ENCODE results near the gene METTL5. TPM values are rescaled to one million over a fixed set of nuclear protein-coding genes. Genes with fewer than 3 reads are reported as not detected.

The METTL5 gene
- total RNA-seq, 2 donors from 2014 or later, result 12.5 to 28.3 TPM

DNA sequence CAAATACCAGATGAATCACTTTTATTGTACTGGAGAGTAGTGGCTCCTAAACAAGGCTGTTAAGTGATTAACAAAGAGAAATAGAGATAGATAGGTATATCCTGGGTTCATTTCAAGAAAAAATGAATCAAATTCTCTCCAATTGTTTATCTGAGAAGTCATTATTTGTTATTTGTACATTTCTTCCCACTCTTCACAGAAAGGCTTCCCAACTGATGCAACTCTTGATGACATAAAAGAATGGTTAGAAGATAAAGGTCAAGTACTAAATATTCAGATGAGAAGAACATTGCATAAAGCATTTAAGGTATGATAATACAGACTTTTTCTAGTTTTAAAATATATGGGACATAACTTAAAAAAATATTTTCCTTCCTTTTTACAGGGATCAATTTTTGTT is 18.1 kb downstream of the METTL5 start:
- H3K36me3 ChIP-seq (replicated peaks in 1 of 2; ENCODE audit: insufficient read depth in 1 of 2, low read depth in 2 of 2), result peaks cover 5 to 29% of the 10 kb centered on the region in 2 donors
- H3K27me3 ChIP-seq, result no peaks in the 10 kb centered on the region
- H3K9me3 ChIP-seq, result no peaks in the 10 kb centered on the region
- TF ChIP-seq, protein P1, sequence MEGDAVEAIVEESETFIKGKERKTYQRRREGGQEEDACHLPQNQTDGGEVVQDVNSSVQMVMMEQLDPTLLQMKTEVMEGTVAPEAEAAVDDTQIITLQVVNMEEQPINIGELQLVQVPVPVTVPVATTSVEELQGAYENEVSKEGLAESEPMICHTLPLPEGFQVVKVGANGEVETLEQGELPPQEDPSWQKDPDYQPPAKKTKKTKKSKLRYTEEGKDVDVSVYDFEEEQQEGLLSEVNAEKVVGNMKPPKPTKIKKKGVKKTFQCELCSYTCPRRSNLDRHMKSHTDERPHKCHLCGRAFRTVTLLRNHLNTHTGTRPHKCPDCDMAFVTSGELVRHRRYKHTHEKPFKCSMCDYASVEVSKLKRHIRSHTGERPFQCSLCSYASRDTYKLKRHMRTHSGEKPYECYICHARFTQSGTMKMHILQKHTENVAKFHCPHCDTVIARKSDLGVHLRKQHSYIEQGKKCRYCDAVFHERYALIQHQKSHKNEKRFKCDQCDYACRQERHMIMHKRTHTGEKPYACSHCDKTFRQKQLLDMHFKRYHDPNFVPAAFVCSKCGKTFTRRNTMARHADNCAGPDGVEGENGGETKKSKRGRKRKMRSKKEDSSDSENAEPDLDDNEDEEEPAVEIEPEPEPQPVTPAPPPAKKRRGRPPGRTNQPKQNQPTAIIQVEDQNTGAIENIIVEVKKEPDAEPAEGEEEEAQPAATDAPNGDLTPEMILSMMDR (IDR thresholded peaks at IDR 0.05), result no peak
- TF ChIP-seq POLR2A (IDR thresholded peaks at IDR 0.05), result no peak
- no peak overlapping the region for H3K27ac ChIP-seq
- no peak for ATAC-seq
- no peak overlapping the region for H3K4me3 ChIP-seq
- no peaks in the 10 kb centered on the region for H3K4me1 ChIP-seq
- no peak for DNase-seq
- intact Hi-C loops (cut with DNase I), result no loop called here

DNA sequence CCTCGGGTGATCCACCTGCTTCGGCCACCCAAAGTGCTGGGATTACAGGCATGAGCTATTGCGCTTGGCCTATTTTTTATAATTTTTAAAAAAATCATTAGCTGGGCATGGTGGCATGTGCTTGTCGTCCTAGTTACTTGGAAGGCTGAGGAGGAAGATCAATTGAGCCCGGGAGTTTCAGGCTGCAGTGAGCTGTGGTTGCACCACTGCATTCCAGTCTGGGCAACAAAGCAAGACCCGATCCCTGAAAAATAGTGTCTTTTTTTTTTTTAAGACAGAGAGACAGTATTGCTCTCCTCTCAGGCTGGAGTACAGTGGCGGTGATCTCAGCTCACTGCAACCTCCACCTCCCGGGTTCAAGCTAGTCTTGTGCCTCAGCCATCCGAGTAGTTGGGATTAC is 21.2 kb downstream of the METTL5 start:
- Histone ChIP-seq H3K27me3 (no peaks in the 10 kb centered on the region), H3K4me3 (no peak overlapping the region), H3K9me3 (no peaks in the 10 kb centered on the region), H3K27ac (no peak overlapping the region), H3K36me3 (replicated peaks in 1 of 2; ENCODE audit: insufficient read depth in 1 of 2, low read depth in 2 of 2) (peaks cover 0 to 21% of the 10 kb centered on the region in 2 donors), H3K4me1 (peaks cover 12% of the 10 kb centered on the region)
- TF ChIP-seq POLR2A (IDR thresholded peaks at IDR 0.05), result no peak
- TF ChIP-seq, protein P1 (IDR thresholded peaks at IDR 0.05), result no peak
- intact Hi-C loops (cut with DNase I), result no loop called here
- ATAC-seq (no peak), DNase-seq (no peak)
- WGBS, 2 donors, result 91 to 93% methylated on average over 9 of the region's 9 CpGs

DNA sequence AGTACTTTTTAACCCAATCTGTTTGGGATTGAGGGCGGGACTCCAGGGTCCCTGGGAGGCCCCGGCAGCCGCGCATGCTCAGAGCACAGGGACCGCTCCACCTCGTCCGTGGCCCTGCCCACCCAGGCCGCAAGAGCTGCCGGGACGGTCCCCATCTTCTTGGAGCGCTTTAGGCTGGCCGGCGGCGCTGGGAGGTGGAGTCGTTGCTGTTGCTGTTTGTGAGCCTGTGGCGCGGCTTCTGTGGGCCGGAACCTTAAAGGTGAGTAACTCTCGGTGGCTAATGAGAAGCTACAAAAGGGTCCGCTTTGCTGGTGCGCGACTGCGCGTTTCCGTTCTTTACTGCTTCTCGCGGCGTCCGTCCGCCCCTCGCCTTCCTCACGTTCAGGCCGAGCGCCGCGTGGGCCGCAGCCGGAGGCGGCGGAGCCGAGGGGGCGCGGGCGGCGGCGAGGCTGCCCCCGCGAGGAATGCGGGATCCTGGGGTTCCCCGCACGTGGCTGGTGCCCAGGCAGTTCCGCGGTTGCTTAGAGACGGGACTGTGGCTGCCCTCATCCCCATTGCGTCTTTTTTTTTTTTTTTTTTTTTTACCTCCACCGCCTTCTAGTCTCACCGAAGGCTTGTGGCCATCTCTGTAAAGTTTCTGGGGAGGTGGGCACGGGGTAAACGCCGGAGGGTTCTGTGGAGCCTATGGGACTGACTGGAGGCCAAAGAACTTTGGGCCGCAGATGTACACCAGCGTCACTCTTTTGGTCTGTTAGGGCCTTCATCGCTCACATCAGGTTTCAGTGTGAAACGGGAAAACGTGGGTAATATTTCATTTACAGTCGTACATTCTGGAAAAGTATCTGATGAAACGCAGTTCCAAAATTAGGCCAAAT is 25.8 kb downstream of the METTL5 start, which contains the start of gene SSB:
Gene SSB, plus strand, starts transcription at position 154 of the 875 bp plus-strand sequence. CDS start 2,090 bp downstream, outside the sequence.
- TF ChIP-seq POLR2A (IDR thresholded peaks at IDR 0.05), result peak; percentile 48 to 77 (median 76)
- TF ChIP-seq, protein P1 (IDR thresholded peaks at IDR 0.05), result no peak
- DNase-seq (peak; percentile 88 to 94 (median 94)), ATAC-seq (peak; percentile 98)
- Histone ChIP-seq H3K27me3 (no peaks in the 10 kb centered on the region), H3K4me1 (peaks cover 12% of the 10 kb centered on the region), H3K27ac (peak within 1 kb of the TSS; percentile 66 to 91 (median 74)), H3K36me3 (replicated peaks in 1 of 2; ENCODE audit: insufficient read depth in 1 of 2, low read depth in 2 of 2) (peaks cover 0 to 1% of the 10 kb centered on the region in 2 donors), H3K9me3 (no peaks in the 10 kb centered on the region), H3K4me3 (peak within 1 kb of the TSS; percentile 83)
- 0% methylated on average over 29 to 67 of the region's 67 CpGs for WGBS, 2 donors
- intact Hi-C loops (cut with DNase I), result no loop called here

DNA sequence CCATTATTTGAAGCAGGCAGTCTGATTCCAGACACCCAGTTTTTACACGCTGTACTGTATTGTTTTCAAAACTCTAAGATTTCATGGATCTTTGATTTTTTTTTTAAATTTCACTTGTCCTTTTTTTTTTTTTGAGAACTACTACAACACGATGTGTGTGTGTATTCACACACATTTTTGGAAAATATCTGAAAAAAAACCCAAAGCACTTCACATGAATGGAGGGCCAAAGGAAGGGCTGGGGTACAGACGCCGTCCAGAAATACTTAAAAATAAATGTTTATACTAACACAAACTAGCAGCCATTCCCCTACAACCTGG is 26.3 kb downstream of the METTL5 start:
- H3K27me3 ChIP-seq, result no peaks in the 10 kb centered on the region
- peak overlapping the region; percentile 83 for H3K4me3 ChIP-seq
- H3K4me1 ChIP-seq, result peaks cover 12% of the 10 kb centered on the region
- intact Hi-C loops (cut with DNase I), result no loop called here
- TF ChIP-seq POLR2A (IDR thresholded peaks at IDR 0.05), result no peak
- TF ChIP-seq, protein P1 (IDR thresholded peaks at IDR 0.05), result no peak
- peak overlapping the region; percentile 66 to 91 (median 74) for H3K27ac ChIP-seq
- no peak for ATAC-seq
- H3K9me3 ChIP-seq, result no peaks in the 10 kb centered on the region
- 5 to 6% methylated on average over 4 of the region's 4 CpGs for WGBS, 2 donors
- peaks cover 0 to 1% of the 10 kb centered on the region in 2 donors for H3K36me3 ChIP-seq (replicated peaks in 1 of 2; ENCODE audit: insufficient read depth in 1 of 2, low read depth in 2 of 2)
- DNase-seq, result no peak
